ENCODE results near the gene FBXO24. TPM values are rescaled to one million over a fixed set of nuclear protein-coding genes. Genes with fewer than 3 reads are reported as not detected.
A peak's percentile ranks its signal among the peaks of the same experiment; 100 is the strongest.

The FBXO24 gene
- total and polyA plus RNA-seq, 9 of the 15 experiments (the other 6 are each of a cell fraction or from before 2014, with no cell fraction given), result 0.17 to 0.95 (median 0.50) TPM

- no TSS peak for BruUV-seq (replicated peaks)
- Histone ChIP-seq H3K4me2 (ENCODE audit: insufficient read depth, low read length) (peak overlapping the region; percentile 15; the same call in 1 of the 2 replicates), H3K4me1 (replicated peaks in 1 of 2; ENCODE audit: control insufficient read depth in 2 of 2, insufficient read depth in 2 of 2, low read length in 2 of 2) (peaks cover 15 to 44% of the 10 kb centered on the region in 2 experiments), H3K9me3 (replicated peaks; ENCODE audit: control insufficient read depth, insufficient read depth, low read depth, low read length) (no peaks in the 10 kb centered on the region), H4K20me1 (replicated peaks; ENCODE audit: control insufficient read depth, insufficient read depth, low read length) (peaks cover 6% of the 10 kb centered on the region), H3K36me3 (ENCODE audit: control insufficient read depth, insufficient read depth, low read length) (peaks cover 56% of the 10 kb centered on the region), H3K9me1 (ENCODE audit: control insufficient read depth, insufficient read depth, low read length) (no peaks in the 10 kb centered on the region), H3K4me3 (no peak overlapping the region), H3K9ac (ENCODE audit: insufficient read depth in 1 of 2, low read depth in 2 of 2, low read length in 2 of 2) (peak overlapping the region in 1 of 2 experiments; percentile 81; a peak in 2 of 4 replicates), H3K27me3 (ENCODE audit: control insufficient read depth in 2 of 2, insufficient read depth in 2 of 2, low read length in 2 of 2) (no peaks in the 10 kb centered on the region), H3K79me2 (ENCODE audit: control insufficient read depth, insufficient read depth, low read length) (peaks cover 10% of the 10 kb centered on the region; the same call in 2 of the 3 replicates), H3K27ac (ENCODE audit: extremely low read depth, low read depth, low read length) (peak overlapping the region; percentile 22; the same call in 2 of the 3 replicates), H2AFZ (ENCODE audit: low read depth, low read length) (no peak overlapping the region)
- ChIA-PET POLR2A (interaction anchor here (0.7 to 7.0 kb wide), 3 partner anchors 10 to 195 kb away, joined by 3 to 54 read pairs (median 5); partner anchors contain the start of genes MOSPD3 and ZCWPW1), CTCF (ENCODE audit: low intra/inter-chr PET ratio) (no interaction called here)
- DNase-seq (ENCODE audit: extremely low read depth in 1 of 4, low spot score in 3 of 4) (peak in 3 of 4 experiments; percentile 24 to 69 (median 45)), ATAC-seq (no peak), FAIRE-seq (peak; percentile 42)
- WGBS (ENCODE audit: insufficient coverage, low coverage, missing lambda C conversion rate), result 54% methylated on average over 15 of the region's 15 CpGs
- in situ Hi-C loops (cut with MboI) (no loop called here), intact Hi-C loops (cut with micrococcal nuclease) (no loop called here)
- TF ChIP-seq POLR2AphosphoS2 (IDR thresholded peaks at IDR 0.05; ENCODE audit: low read length) (peak; percentile 37; the same call in 1 of the 2 replicates), ZNF121 (CRISPR knock-in tag; conservative IDR thresholded peaks at IDR 0.05) (peak; percentile 88), MYC (IDR thresholded peaks at IDR 0.05; ENCODE audit: low read depth, low read length) (peak; percentile 50; the same call in 1 of the 2 replicates), MYC (CRISPR knock-in tag; IDR thresholded peaks at IDR 0.05; ENCODE audit: borderline replicate concordance, low read depth) (no peak), MNT (conservative IDR thresholded peaks at IDR 0.05) (0 out of 4 replicates have a peak, but pooled peaks of 1 of the 2 experiments have one; percentile 42), POLR3G (IDR thresholded peaks at IDR 0.05; ENCODE audit: extremely low read depth, insufficient read length, insufficient replicate concordance) (no peak), RBM25 (IDR thresholded peaks at IDR 0.05; ENCODE audit: low read depth, low read length, severe bottlenecking) (peak; percentile 20), YY1 (IDR thresholded peaks at IDR 0.05; ENCODE audit: borderline replicate concordance in 1 of 3, control insufficient read depth in 1 of 3, extremely low read depth in 1 of 3, insufficient read depth in 3 of 3, insufficient read length in 1 of 3, insufficient replicate concordance in 2 of 3, low read depth in 1 of 3, low read length in 2 of 3) (peak in 1 of 3 experiments; percentile 19), HNRNPL (IDR thresholded peaks at IDR 0.05; ENCODE audit: low read depth, low read length) (no peak), WHSC1 (IDR thresholded peaks at IDR 0.05; ENCODE audit: low read length) (no peak), EP400 (IDR thresholded peaks at IDR 0.05) (peak; percentile 44), NCOR1 (IDR thresholded peaks at IDR 0.05) (0 out of 2 replicates have a peak, but pooled peaks have one; percentile 16)
Observed at GRCh38 chr7:100623951-100624824, 38.1 kb downstream of the FBXO24 start.
